ENCODE measurements around the gene DNAL4. TPM values are rescaled to one million over a fixed set of nuclear protein-coding genes. Genes with fewer than 3 reads are reported as not detected.

DNAL4 gene
- polyA plus RNA-seq, 1 experiment: 29.9 TPM

GRCh38 chr22:38831166-38831945 lies 37.4 kb upstream of the DNAL4 start:
- POLR2A ChIA-PET: no interaction called here
- Histone ChIP-seq H3K4me3 (ENCODE audit: low read depth, low read length) (no peak overlapping the region), H3K36me3 (ENCODE audit: control insufficient read depth, insufficient read depth, low read length) (no peaks in the 10 kb centered on the region), H3K27me3 (ENCODE audit: control insufficient read depth, insufficient read depth, low read length) (peaks cover 2% of the 10 kb centered on the region)
- no peak for DNase-seq (ENCODE audit: low read depth)
- TF ChIP-seq, protein P1, sequence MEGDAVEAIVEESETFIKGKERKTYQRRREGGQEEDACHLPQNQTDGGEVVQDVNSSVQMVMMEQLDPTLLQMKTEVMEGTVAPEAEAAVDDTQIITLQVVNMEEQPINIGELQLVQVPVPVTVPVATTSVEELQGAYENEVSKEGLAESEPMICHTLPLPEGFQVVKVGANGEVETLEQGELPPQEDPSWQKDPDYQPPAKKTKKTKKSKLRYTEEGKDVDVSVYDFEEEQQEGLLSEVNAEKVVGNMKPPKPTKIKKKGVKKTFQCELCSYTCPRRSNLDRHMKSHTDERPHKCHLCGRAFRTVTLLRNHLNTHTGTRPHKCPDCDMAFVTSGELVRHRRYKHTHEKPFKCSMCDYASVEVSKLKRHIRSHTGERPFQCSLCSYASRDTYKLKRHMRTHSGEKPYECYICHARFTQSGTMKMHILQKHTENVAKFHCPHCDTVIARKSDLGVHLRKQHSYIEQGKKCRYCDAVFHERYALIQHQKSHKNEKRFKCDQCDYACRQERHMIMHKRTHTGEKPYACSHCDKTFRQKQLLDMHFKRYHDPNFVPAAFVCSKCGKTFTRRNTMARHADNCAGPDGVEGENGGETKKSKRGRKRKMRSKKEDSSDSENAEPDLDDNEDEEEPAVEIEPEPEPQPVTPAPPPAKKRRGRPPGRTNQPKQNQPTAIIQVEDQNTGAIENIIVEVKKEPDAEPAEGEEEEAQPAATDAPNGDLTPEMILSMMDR (IDR thresholded peaks at IDR 0.05; ENCODE audit: insufficient read depth, low read depth, low read length): no peak
- CTCF ChIA-PET: no interaction called here

- Histone ChIP-seq H3K36me3 (ENCODE audit: control insufficient read depth, insufficient read depth, low read length) (no peaks in the 10 kb centered on the region), H3K4me3 (ENCODE audit: low read depth, low read length) (no peak overlapping the region), H3K27me3 (ENCODE audit: control insufficient read depth, insufficient read depth, low read length) (peaks cover 2% of the 10 kb centered on the region)
- no peak for DNase-seq (ENCODE audit: low read depth)
- TF ChIP-seq, protein P1 (IDR thresholded peaks at IDR 0.05; ENCODE audit: insufficient read depth, low read depth, low read length): no peak
- POLR2A ChIA-PET: no interaction called here
- CTCF ChIA-PET: no interaction called here
Measured at GRCh38 chr22:38830845-38831108, 36.8 kb upstream of the DNAL4 start.

DNA sequence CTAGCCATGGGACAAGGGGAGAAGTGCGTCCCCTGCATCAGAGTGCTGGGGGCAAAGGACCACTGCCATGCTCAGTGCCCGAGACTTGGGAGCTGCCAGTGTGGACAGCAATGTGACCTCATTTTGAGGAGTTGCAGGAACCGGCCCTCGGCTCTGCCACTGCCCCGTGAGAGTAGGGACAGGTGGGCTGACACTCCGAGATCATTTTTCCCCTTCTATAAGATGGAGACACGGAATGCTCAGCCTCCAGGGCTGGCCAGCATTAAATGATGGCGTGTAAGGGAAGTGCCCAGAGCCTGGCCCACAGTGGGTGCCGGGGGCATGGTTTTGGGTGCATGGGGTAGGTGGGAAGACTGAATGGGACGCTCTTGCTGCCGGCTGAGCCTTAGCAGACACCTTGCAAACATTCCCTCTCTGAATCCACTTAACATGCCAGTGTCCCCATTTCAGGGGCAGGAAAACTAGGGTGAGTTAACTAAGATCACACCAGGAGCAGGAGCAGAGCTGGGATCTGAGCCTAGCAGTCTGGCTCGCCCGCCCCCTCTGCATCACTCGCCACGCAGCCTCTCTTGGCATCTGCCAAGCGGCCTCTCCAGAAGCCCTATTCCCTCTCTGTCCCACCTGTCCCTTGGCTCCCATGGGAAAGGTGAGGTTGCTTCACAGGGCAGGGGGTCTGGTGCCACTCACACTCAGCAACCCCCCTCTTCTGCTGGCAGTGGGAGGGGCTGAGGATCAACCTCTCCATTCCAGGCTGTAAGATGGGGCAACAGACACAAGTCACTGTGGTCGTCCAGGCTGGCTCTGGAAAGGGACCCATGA lies 36.3 kb upstream of the DNAL4 start:
- TF ChIP-seq, protein P1 (IDR thresholded peaks at IDR 0.05; ENCODE audit: insufficient read depth, low read depth, low read length): no peak
- H3K4me3 ChIP-seq (ENCODE audit: low read depth, low read length): no peak overlapping the region
- H3K36me3 ChIP-seq (ENCODE audit: control insufficient read depth, insufficient read depth, low read length): no peaks in the 10 kb centered on the region
- ChIA-PET POLR2A (no interaction called here), CTCF (interaction anchor here (0.6 kb wide), 1 partner anchor 62 kb away, joined by 4 read pairs; no protein-coding TSS in a partner anchor)
- no peak for DNase-seq (ENCODE audit: low read depth)
- peaks cover 2% of the 10 kb centered on the region for H3K27me3 ChIP-seq (ENCODE audit: control insufficient read depth, insufficient read depth, low read length)

DNA sequence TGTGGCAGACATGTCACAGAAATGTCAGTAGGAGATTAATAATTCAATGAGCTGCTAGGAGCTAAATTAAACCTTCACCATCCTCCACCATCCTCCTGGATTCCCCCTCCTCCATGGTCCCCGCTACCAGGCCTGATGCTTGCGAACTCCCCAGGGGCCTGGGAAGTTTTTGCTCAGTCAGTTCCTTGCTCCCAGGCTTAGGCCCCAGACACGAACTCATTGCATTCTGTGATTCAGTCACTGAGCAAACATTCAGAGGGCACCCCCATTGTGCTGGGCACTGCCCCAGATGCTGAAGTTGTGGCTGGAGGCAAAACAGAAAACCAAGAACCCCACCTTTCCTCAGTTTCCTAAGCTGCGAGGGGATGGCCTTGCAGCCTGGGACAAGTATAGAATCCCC lies 35.5 kb upstream of the DNAL4 start:
- TF ChIP-seq, protein P1 (IDR thresholded peaks at IDR 0.05; ENCODE audit: insufficient read depth, low read depth, low read length): no peak
- no peak for DNase-seq (ENCODE audit: low read depth)
- H3K27me3 ChIP-seq (ENCODE audit: control insufficient read depth, insufficient read depth, low read length): peaks cover 2% of the 10 kb centered on the region
- ChIA-PET POLR2A (no interaction called here), CTCF (interaction anchor here (0.6 to 2.4 kb wide), 2 partner anchors 60 to 61 kb away, joined by 4 to 6 read pairs; no protein-coding TSS in a partner anchor)
- no peak overlapping the region for H3K4me3 ChIP-seq (ENCODE audit: low read depth, low read length)
- H3K36me3 ChIP-seq (ENCODE audit: control insufficient read depth, insufficient read depth, low read length): no peaks in the 10 kb centered on the region

- DNase-seq (ENCODE audit: low read depth): no peak
- POLR2A ChIA-PET: no interaction called here
- CTCF ChIA-PET: interaction anchor here (0.7 to 2.4 kb wide), 3 partner anchors 9 to 63 kb away, joined by 3 to 6 read pairs (median 3); no protein-coding TSS in a partner anchor
Measured at GRCh38 chr22:38828616-38829205, 34.8 kb upstream of the DNAL4 start.

More at GRCh38 chr22:38828616-38829205, 34.8 kb upstream of the DNAL4 start:
- Histone ChIP-seq H3K4me3 (ENCODE audit: low read depth, low read length) (no peak overlapping the region), H3K27me3 (ENCODE audit: control insufficient read depth, insufficient read depth, low read length) (peaks cover 2% of the 10 kb centered on the region), H3K36me3 (ENCODE audit: control insufficient read depth, insufficient read depth, low read length) (no peaks in the 10 kb centered on the region)
- TF ChIP-seq, protein P1 (IDR thresholded peaks at IDR 0.05; ENCODE audit: insufficient read depth, low read depth, low read length): no peak

Measured in BJ (cell line).